VCaP (cell line): ENCODE measurements around the gene TBC1D8.
"Not testable (repeated sequence)": the region's sequence is repeated elsewhere in the genome, so short reads cannot be mapped to it uniquely, and the experiment has no call there.

Experiments used
- H3K27ac ChIP-seq: fragments of 450-650 bp; 2 replicates; pipeline ENCODE4 v1.5.1; 2017
- TF ChIP-seq, protein P1 (sequence below): fragments of 450-650 bp; conservative IDR thresholded peaks from 2 replicates; pipeline ENCODE4 v1.5.1; 2017; ENCODE audit warnings: mild to moderate bottlenecking, moderate library complexity

TBC1D8 gene

DNA sequence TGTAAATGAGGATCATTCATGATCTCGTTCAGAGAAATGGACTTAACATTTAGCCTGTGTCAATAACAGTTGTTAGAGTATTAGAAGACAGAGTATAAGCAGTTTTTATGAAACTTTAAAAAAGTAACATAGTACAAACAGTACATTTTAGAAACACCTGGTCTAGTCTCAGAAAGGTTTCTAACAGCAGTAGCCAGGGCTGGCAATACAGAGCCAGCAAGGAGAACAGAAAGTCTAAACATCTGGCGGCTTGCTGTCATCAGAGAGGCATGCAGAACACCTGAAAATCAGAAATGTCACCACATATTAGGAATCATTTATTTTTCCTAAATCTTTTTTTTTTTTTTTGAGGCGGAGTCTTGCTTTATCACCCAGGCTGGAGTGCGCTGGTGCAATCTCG, 99.0 kb downstream of the TBC1D8 start:
- H3K27ac ChIP-seq, result no peak overlapping the region
- TF ChIP-seq, protein P1, sequence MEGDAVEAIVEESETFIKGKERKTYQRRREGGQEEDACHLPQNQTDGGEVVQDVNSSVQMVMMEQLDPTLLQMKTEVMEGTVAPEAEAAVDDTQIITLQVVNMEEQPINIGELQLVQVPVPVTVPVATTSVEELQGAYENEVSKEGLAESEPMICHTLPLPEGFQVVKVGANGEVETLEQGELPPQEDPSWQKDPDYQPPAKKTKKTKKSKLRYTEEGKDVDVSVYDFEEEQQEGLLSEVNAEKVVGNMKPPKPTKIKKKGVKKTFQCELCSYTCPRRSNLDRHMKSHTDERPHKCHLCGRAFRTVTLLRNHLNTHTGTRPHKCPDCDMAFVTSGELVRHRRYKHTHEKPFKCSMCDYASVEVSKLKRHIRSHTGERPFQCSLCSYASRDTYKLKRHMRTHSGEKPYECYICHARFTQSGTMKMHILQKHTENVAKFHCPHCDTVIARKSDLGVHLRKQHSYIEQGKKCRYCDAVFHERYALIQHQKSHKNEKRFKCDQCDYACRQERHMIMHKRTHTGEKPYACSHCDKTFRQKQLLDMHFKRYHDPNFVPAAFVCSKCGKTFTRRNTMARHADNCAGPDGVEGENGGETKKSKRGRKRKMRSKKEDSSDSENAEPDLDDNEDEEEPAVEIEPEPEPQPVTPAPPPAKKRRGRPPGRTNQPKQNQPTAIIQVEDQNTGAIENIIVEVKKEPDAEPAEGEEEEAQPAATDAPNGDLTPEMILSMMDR, result no peak

DNA sequence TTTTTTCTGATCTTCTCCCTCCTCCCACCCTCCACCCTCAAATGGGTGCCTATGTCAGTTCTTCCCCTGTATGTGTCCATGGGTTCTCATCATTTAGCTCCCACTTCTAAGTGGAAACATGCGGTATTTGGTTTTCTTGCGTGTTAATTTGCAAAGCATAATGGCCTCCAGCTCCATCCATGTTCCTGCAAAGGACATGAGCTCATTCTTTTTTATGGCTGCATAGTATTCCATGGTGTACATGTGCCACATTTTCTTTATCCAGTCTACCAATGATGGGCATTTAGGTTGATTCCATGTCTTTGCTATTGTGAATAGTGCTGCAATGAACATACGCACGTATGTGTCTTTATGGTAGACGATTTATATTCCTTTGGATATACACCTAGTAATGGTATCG, 100.3 kb downstream of the TBC1D8 start:
- not testable (repeated sequence) for H3K27ac ChIP-seq

DNA sequence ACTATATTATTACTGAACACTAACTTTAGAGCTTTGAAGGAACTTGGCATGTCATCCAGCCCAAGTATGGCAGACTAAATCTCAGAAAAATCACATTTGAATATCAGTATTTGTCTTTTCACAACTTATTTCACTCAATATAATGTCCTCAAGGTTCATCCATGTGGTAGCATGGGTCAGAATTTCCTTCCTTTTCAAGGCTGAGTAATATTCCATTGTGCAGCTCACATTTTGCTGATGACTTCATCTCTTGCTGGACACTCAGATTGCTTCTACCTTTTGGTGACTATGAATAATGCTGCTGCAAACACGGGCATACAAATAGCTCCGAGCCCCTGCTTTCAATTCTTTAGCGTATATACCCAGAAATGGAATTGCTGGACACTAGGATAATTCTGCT, 102.4 kb downstream of the TBC1D8 start:
- TF ChIP-seq, protein P1, result no peak
- no peak overlapping the region for H3K27ac ChIP-seq

DNA sequence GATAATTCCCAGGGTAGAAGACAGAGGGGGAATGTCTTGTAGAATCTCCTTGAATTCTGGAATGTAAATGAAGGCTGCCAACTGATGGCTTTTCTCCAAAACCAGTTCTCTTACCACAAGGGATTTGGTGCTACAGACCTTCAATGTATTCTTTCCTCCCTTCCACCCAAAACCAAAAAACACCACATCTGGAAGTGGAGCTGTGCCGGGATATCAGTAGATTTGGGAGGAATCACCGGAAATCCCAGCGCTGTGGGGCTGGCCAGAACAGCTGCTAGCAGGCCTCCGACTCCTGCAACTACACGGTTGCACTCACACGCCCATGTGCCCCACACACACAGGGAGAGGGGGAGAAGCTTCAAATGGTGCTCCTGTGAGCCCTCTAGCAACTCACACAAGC, 103.4 kb downstream of the TBC1D8 start:
- H3K27ac ChIP-seq, result no peak overlapping the region
- TF ChIP-seq, protein P1, result no peak

DNA sequence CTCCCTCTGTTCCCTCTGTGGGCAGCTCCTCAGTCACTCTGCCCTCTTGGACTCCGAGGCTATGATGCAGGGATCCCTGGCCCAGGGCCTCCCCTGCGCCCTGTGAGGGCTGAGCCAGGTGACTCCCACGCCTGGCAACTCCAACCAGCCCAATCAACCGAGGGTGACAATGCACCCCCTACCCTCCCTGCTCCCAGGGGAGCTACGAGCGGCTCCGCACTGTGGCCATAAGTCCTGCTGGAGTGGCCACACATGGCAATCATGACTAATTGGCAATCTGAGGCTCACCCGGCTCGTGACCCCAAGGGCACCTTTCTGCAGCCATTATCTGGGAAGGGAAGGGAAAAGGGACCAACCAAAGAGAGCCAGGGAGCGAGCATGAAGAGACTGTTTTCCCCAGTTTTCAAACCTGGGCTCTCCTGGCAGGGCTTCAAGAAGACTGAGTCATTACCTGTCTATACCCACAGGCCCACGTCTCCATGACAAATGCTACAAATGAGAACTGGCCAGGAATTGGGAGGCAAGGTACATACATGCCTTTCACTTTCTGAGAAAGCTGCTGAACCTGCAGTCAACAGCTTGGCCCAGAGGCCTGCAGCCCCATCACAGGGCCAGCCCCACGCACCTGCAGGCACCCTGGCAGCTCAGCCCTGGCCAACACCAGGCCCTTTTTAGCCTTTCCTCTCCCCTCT, 104.0 kb downstream of the TBC1D8 start:
- TF ChIP-seq, protein P1, result no peak
- H3K27ac ChIP-seq, result no peak overlapping the region

DNA sequence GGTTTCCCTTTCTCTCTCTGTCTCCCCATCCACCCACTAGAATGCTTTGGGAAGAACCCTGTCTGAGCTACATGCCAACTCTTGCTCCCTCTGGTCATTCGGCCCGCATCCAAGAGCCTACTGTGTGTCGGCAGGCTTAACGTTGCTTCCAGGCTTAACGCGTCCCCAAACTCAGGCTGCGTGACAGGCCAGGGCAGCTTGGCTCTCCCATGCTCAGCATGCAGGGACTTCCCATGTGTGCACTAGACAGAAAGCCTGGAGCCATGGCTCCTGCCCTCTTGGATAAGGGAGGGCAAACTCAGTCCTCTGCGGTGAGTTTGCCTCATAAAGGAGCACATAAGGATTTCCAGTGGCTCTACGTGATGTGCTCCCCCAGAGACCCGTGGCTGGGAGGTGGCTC, 105.9 kb downstream of the TBC1D8 start:
- H3K27ac ChIP-seq, result no peak overlapping the region
- TF ChIP-seq, protein P1, result no peak

DNA sequence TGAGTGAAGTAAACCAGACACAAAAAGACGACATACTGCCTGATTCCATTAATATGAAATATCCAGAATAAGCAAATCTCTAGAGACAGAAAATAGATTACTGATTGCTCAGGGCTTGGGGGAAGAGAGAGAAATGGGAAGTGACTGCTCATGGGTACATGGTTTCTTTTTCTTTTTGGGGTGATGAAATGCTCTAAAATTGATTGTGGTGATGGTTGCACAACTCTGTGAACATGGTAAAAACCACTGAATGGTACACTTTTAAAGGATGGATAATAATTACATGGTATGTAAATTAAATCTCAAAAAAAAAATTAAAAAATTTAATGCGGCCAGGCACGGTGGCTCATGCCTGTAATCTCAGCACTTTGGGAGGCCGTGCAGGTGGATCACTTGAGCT, 109.8 kb downstream of the TBC1D8 start:
- TF ChIP-seq, protein P1, result no peak
- no peak overlapping the region for H3K27ac ChIP-seq

DNA sequence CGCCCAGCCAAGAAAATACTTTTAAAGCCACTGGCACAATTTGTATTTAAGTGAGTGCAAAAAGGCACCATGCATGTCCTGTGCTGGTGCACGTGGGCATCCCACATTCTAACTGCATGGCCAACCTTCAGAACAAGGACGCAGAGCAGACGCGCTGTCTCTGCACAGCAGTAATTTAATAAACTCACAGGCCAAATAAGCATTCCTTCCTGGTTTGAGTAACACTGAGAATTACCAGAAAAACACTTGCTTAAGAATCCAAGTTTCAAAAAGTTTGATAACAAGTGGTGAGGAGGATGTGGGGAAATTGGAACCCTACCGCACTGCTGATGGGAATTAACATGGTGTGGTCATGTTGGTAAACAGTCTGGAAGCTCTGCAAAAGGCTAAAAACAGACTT, 110.4 kb downstream of the TBC1D8 start:
- no peak overlapping the region for H3K27ac ChIP-seq
- TF ChIP-seq, protein P1, result no peak
